B cell (primary cell): Measurements from ENCODE around the gene FAM120A. TPM values are rescaled to one million over a fixed set of nuclear protein-coding genes. Genes with fewer than 3 reads are reported as not detected.

Experiments
- ATAC-seq: fragments of 200-7000 bp; cut with Tn5 transposase; one replicate; pipeline ENCODE4 v1.10.0; 2021; ENCODE audit warnings: low read depth, mild to moderate bottlenecking, moderate number of reproducible peaks, moderate library complexity
- CTCF ChIA-PET: fragments of 350-600 bp; sonication (Branson Sonifier 250); formaldehyde crosslinking; loops from one replicate; lab custom pipeline; 2021; ENCODE audit warnings: antibody characterized with exemption, inconsistent platforms; lab: Charles Lee
- POLR2A ChIA-PET: fragments of 350-600 bp; sonication (Branson Sonifier 250); formaldehyde crosslinking; loops from one replicate; lab custom pipeline; 2021; ENCODE audit warnings: antibody characterized with exemption; lab: Charles Lee
- DNase-seq: peaks from one replicate; pipeline ENCODE4 v3.0.0; 2013
- H2AFZ ChIP-seq: 2 replicates; pipeline ENCODE4 v1.6.1; 2012; ENCODE audit warnings: mild to moderate bottlenecking, low read depth, low read length; ENCODE audit not compliant: insufficient read depth, poor library complexity, severe bottlenecking
- H3K27ac ChIP-seq, 2 donors: 1 replicate in 1 of 2; 2 replicates in 1 of 2; pipeline ENCODE4 v1.5.1; 2012 to 2013; ENCODE audit warnings: low read length in 2 of 2, mild to moderate bottlenecking in 2 of 2, moderate library complexity in 1 of 2
- H3K27me3 ChIP-seq, 4 experiments: fragments of 200-600 bp in 1 of 4; sonication (generic) in 1 of 4; replicated peaks in 1 of 4; 1 replicate in 2 of 4; 2 replicates in 2 of 4; pipeline versions ENCODE4 v1.6.1 to v1.7.0; 2013 to 2016; ENCODE audit warnings: low read length in 3 of 4, mild to moderate bottlenecking in 2 of 4, mixed read lengths in 1 of 4, moderate library complexity in 1 of 4; ENCODE audit not compliant: insufficient read depth in 4 of 4, control insufficient read depth in 3 of 4; ENCODE audit errors: control extremely low read depth in 1 of 4
- H3K36me3 ChIP-seq, 2 experiments: replicated peaks in 1 of 2; 1 replicate in 1 of 2; 2 replicates in 1 of 2; pipeline versions ENCODE4 v1.6.1 to v1.7.1; 2013; ENCODE audit warnings: low read length in 1 of 2; ENCODE audit not compliant: insufficient read depth in 2 of 2, control insufficient read depth in 1 of 2; ENCODE audit errors: control extremely low read depth in 1 of 2, extremely low read depth in 1 of 2
- H3K4me1 ChIP-seq, 2 donors: fragments of 200-600 bp in 1 of 2; sonication (generic) in 1 of 2; 1 replicate in 1 of 2; 2 replicates in 1 of 2; pipeline versions ENCODE4 v1.5.1 to v1.6.1; 2013 to 2017; ENCODE audit warnings: low read length in 2 of 2; ENCODE audit not compliant: control insufficient read depth in 2 of 2, insufficient read depth in 2 of 2
- H3K4me2 ChIP-seq: replicated peaks from 2 replicates; pipeline ENCODE3; 2012; ENCODE audit warnings: mild to moderate bottlenecking, low read depth, low read length; ENCODE audit not compliant: poor library complexity, severe bottlenecking
- H3K4me3 ChIP-seq, 5 experiments: fragments of 200-600 bp in 1 of 5; sonication (generic) in 1 of 5; 1 replicate in 3 of 5; 2 replicates in 2 of 5; pipeline versions ENCODE4 v1.5.1 to v1.7.0; 2011 to 2016; ENCODE audit warnings: low read length in 4 of 5, mild to moderate bottlenecking in 4 of 5, low read depth in 2 of 5, control low read depth in 1 of 5, moderate library complexity in 1 of 5; ENCODE audit not compliant: insufficient read depth in 1 of 5; ENCODE audit errors: control extremely low read depth in 1 of 5, extremely low read depth in 1 of 5
- H3K79me2 ChIP-seq: fragments of 200-600 bp; sonication (generic); one replicate; pipeline ENCODE4 v1.6.0; 2016; ENCODE audit warnings: low read length; ENCODE audit not compliant: control insufficient read depth, insufficient read depth
- H3K9ac ChIP-seq: fragments of 200-600 bp; sonication (generic); 2 replicates; pipeline ENCODE4 v1.6.1; 2017; ENCODE audit warnings: mild to moderate bottlenecking, low read length, moderate library complexity
- H3K9me3 ChIP-seq, 3 donors: one replicate each; pipeline versions ENCODE4 v1.6.1 to v1.7.1; 2013; ENCODE audit warnings: low read length in 2 of 3; ENCODE audit not compliant: control insufficient read depth in 2 of 3, insufficient read depth in 1 of 3; ENCODE audit errors: control extremely low read depth in 1 of 3
- H4K20me1 ChIP-seq: 2 replicates; pipeline ENCODE4 v1.6.0; 2012; ENCODE audit warnings: mild to moderate bottlenecking, low read length; ENCODE audit not compliant: insufficient read depth, control insufficient read depth, poor library complexity, severe bottlenecking
- H3K27ac Mint-ChIP-seq: one replicate; pipeline ENCODE4 v1.8.0; 2021; ENCODE audit warnings: mixed read lengths
- H3K27me3 Mint-ChIP-seq: one replicate; pipeline ENCODE4 v1.8.0; 2021; ENCODE audit warnings: mixed read lengths
- H3K4me1 Mint-ChIP-seq: one replicate; pipeline ENCODE4 v1.8.0; 2021; ENCODE audit warnings: mixed read lengths
- H3K4me3 Mint-ChIP-seq: one replicate; pipeline ENCODE4 v1.8.0; 2021; ENCODE audit warnings: mixed read lengths
- H3K9me3 Mint-ChIP-seq: one replicate; pipeline ENCODE4 v1.8.0; 2022; ENCODE audit warnings: mixed read lengths; ENCODE audit not compliant: insufficient read depth
- EZH2 ChIP-seq: IDR thresholded peaks from 2 replicates; pipeline ENCODE4 v1.6.1; 2012; ENCODE audit warnings: borderline replicate concordance, low read depth, mild to moderate bottlenecking, moderate library complexity, low read length; ENCODE audit not compliant: insufficient read depth, poor library complexity, severe bottlenecking
- WGBS: methylation state at CpG from one replicate; pipeline ENCODE4 v1.1.5; 2013; ENCODE audit warnings: missing lambda C conversion rate; ENCODE audit not compliant: insufficient coverage; 5-methylcytosine and 5-hydroxymethylcytosine counted together
- intact Hi-C: fragments of 100-400 bp; cut with micrococcal nuclease; formaldehyde crosslinking; loops from one replicate; pipeline ENCODE4 v1.10.0; 2022
- polyA plus RNA-seq: library from polyadenylated mRNA; depleted of rRNA; stranded (reverse); fragments of >200 nt; gene quantifications from 2 replicates; pipeline ENCODE4 v1.2.3, GENCODE V29; 2012
- total RNA-seq, 2 donors: library from RNA; stranded (reverse); fragments of 120-200 nt in 1 of 2; gene quantifications; 1 replicate in 1 of 2; 2 replicates in 1 of 2; pipeline versions ENCODE4 v1.2.3 to v1.2.4, GENCODE V29; 2013 to 2022
- TF ChIP-seq, protein P1 (sequence below): fragments of 200-600 bp; IDR thresholded peaks from one replicate; pipeline ENCODE4 v1.8.0; 2022; ENCODE audit warnings: antibody characterized with exemption, mild to moderate bottlenecking

The FAM120A gene
- total and polyA plus RNA-seq, 2 donors (not counting 1 experiment from before 2014, with no cell fraction given): 48.4 to 105 TPM

DNA sequence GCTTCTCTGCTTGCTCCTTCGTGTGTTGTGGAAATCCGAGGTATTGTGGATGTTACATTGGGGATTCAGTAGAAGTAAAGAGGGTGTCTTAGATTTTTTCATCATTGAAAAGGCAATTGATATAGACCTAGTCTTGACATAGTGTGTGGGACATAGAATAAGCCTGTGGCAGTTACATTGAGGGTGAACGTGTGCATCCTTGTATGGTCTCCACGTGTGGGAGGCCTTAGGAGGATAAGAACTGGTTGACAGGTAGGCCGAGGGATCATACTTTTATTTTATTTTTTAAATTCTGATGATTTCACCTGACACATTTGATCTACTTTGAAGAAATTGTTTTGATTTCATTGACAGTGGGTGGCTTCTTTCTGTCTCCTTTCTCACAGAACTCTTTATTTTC lies 18.9 kb downstream of the FAM120A start:
- no peaks in the 10 kb centered on the region for H3K9me3 Mint-ChIP-seq
- WGBS: 96% methylated on average over 2 of the region's 5 CpGs
- H3K27ac Mint-ChIP-seq: no peak overlapping the region
- H3K4me3 ChIP-seq: no peak overlapping the region
- ATAC-seq: no peak
- DNase-seq: no peak
- no peak overlapping the region for H3K4me2 ChIP-seq
- peaks cover 26 to 31% of the 10 kb centered on the region in 2 donors for H3K4me1 ChIP-seq
- peaks cover 0 to 6% of the 10 kb centered on the region in 2 experiments for H3K36me3 ChIP-seq
- ChIA-PET CTCF (no interaction called here), POLR2A (interaction anchor here (1.0 kb wide), 1 partner anchor 16 kb away, joined by 3 read pairs; no protein-coding TSS in a partner anchor)
- peaks cover 18% of the 10 kb centered on the region for H4K20me1 ChIP-seq
- H3K9me3 ChIP-seq: no peaks in the 10 kb centered on the region
- no peak overlapping the region for H2AFZ ChIP-seq
- TF ChIP-seq, protein P1, sequence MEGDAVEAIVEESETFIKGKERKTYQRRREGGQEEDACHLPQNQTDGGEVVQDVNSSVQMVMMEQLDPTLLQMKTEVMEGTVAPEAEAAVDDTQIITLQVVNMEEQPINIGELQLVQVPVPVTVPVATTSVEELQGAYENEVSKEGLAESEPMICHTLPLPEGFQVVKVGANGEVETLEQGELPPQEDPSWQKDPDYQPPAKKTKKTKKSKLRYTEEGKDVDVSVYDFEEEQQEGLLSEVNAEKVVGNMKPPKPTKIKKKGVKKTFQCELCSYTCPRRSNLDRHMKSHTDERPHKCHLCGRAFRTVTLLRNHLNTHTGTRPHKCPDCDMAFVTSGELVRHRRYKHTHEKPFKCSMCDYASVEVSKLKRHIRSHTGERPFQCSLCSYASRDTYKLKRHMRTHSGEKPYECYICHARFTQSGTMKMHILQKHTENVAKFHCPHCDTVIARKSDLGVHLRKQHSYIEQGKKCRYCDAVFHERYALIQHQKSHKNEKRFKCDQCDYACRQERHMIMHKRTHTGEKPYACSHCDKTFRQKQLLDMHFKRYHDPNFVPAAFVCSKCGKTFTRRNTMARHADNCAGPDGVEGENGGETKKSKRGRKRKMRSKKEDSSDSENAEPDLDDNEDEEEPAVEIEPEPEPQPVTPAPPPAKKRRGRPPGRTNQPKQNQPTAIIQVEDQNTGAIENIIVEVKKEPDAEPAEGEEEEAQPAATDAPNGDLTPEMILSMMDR: no peak
- no peak for TF ChIP-seq EZH2
- H3K4me1 Mint-ChIP-seq: peaks cover 49% of the 10 kb centered on the region
- no peak overlapping the region for H3K4me3 Mint-ChIP-seq
- no peaks in the 10 kb centered on the region for H3K27me3 Mint-ChIP-seq
- no peak overlapping the region for H3K27ac ChIP-seq
- H3K9ac ChIP-seq: no peak overlapping the region
- H3K27me3 ChIP-seq: no peaks in the 10 kb centered on the region
- peaks cover 95% of the 10 kb centered on the region for H3K79me2 ChIP-seq
- intact Hi-C loops: no loop called here

- H2AFZ ChIP-seq: no peak overlapping the region
- intact Hi-C loops: no loop called here
- no peak overlapping the region for H3K4me3 Mint-ChIP-seq
- H3K9me3 Mint-ChIP-seq: no peaks in the 10 kb centered on the region
- 100% methylated on average over 6 of the region's 6 CpGs for WGBS
- peaks cover 95% of the 10 kb centered on the region for H3K79me2 ChIP-seq
- H3K9ac ChIP-seq: no peak overlapping the region
- H3K27me3 Mint-ChIP-seq: no peaks in the 10 kb centered on the region
- ATAC-seq (no peak), DNase-seq (no peak)
- H3K9me3 ChIP-seq: no peaks in the 10 kb centered on the region
- peaks cover 19 to 25% of the 10 kb centered on the region in 2 donors for H3K4me1 ChIP-seq
- CTCF ChIA-PET: no interaction called here
- peaks cover 0 to 9% of the 10 kb centered on the region in 2 experiments for H3K36me3 ChIP-seq
- no peak overlapping the region for H3K27ac Mint-ChIP-seq
- H3K27ac ChIP-seq: no peak overlapping the region
- peaks cover 18% of the 10 kb centered on the region for H4K20me1 ChIP-seq
- no peak overlapping the region for H3K4me2 ChIP-seq
- POLR2A ChIA-PET: interaction anchor here (1.0 kb wide), 1 partner anchor 17 kb away, joined by 3 read pairs; no protein-coding TSS in a partner anchor
- peaks cover 48% of the 10 kb centered on the region for H3K4me1 Mint-ChIP-seq
- no peaks in the 10 kb centered on the region for H3K27me3 ChIP-seq
- TF ChIP-seq, protein P1: no peak
- no peak for TF ChIP-seq EZH2
- no peak overlapping the region for H3K4me3 ChIP-seq
Measured at GRCh38 chr9:93471124-93471523, 19.6 kb downstream of the FAM120A start.
